Nephron (organoid): Measurements from ENCODE around the gene CPSF2.

ENCODE experiments used
- H3K27ac Mint-ChIP-seq, 3 experiments: 2 replicates each; pipeline ENCODE4 v1.8.0; 2020; ENCODE audit warnings: mixed read lengths in 3 of 3, mild to moderate bottlenecking in 2 of 3, moderate library complexity in 1 of 3
- H3K27me3 Mint-ChIP-seq: 2 replicates; pipeline ENCODE4 v1.8.0; 2021; ENCODE audit warnings: low read depth, mild to moderate bottlenecking, moderate library complexity, mixed read lengths
- H3K36me3 Mint-ChIP-seq: 2 replicates; pipeline ENCODE4 v1.8.0; 2020; ENCODE audit warnings: low read depth, mixed read lengths
- H3K4me1 Mint-ChIP-seq: 2 replicates; pipeline ENCODE4 v1.8.0; 2020; ENCODE audit warnings: mixed read lengths
- H3K4me3 Mint-ChIP-seq, 3 experiments: 2 replicates each; pipeline ENCODE4 v1.8.0; 2020; ENCODE audit warnings: mild to moderate bottlenecking in 3 of 3, mixed read lengths in 3 of 3, moderate library complexity in 2 of 3
- H3K9me3 Mint-ChIP-seq: 2 replicates; pipeline ENCODE4 v1.8.0; 2020; ENCODE audit warnings: mixed read lengths
- TF ChIP-seq, protein P1 (sequence below), 3 experiments: fragments of 200-600 bp; sonication (generic); IDR thresholded peaks; one replicate each; pipeline ENCODE4 v1.5.0; 2021; ENCODE audit warnings: antibody characterized with exemption in 3 of 3; ENCODE audit not compliant: unreplicated experiment in 3 of 3

Gene CPSF2

DNA sequence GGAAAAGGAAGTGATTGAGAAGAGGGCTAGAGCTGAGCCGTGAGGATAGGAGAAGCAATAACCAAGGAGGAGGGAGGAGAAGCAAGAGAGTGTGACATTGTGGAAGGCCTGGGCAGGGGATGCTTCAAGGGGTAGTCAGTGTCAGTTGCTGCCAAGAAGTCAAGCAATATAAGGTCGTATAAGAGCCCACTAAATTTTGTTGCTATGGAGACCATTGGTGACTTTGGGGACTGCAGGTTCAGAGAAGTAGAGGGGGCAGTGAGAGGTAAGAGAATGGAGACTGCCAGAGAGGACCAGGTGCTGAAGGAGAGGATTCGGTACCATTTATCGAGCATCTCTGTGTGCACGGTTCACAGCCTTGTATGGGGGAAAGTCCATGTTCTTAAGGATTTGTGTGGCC is 12.3 kb upstream of the CPSF2 start:
- TF ChIP-seq, protein P1, sequence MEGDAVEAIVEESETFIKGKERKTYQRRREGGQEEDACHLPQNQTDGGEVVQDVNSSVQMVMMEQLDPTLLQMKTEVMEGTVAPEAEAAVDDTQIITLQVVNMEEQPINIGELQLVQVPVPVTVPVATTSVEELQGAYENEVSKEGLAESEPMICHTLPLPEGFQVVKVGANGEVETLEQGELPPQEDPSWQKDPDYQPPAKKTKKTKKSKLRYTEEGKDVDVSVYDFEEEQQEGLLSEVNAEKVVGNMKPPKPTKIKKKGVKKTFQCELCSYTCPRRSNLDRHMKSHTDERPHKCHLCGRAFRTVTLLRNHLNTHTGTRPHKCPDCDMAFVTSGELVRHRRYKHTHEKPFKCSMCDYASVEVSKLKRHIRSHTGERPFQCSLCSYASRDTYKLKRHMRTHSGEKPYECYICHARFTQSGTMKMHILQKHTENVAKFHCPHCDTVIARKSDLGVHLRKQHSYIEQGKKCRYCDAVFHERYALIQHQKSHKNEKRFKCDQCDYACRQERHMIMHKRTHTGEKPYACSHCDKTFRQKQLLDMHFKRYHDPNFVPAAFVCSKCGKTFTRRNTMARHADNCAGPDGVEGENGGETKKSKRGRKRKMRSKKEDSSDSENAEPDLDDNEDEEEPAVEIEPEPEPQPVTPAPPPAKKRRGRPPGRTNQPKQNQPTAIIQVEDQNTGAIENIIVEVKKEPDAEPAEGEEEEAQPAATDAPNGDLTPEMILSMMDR (IDR thresholded peaks at IDR 0.05; ENCODE audit: unreplicated experiment in 3 of 3), result no peak
- H3K4me3 Mint-ChIP-seq, result no peak overlapping the region
- H3K27me3 Mint-ChIP-seq, result no peaks in the 10 kb centered on the region
- no peaks in the 10 kb centered on the region for H3K36me3 Mint-ChIP-seq
- no peak overlapping the region for H3K27ac Mint-ChIP-seq
- peaks cover 14% of the 10 kb centered on the region for H3K4me1 Mint-ChIP-seq
- no peaks in the 10 kb centered on the region for H3K9me3 Mint-ChIP-seq

DNA sequence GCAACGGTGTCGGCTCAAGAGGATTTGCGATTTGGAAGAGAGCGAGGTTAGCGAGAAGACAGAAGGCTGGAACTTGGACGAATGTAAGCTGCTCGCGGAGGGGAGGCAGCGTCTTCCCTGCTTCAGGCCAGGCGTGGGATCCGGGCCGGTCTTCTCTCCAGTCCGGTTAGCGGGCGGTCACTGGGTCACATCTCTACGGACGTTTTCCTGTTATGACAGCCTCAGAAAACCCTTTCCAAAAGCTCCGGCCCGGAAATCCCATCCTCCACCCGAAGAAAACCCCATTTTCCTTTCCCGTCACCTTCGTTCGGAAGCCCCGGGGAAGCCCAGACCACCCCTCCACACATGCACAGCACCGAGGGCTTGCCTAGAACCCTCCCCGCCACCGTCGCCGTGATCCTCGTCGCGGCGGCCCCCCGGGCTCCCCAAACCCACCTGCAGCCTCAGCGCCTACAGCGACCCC is 531 bp upstream of the CPSF2 start:
- Mint-ChIP-seq H3K27ac (peak overlapping the region; percentile 99 to 100 (median 100)), H3K4me1 (peaks cover 25% of the 10 kb centered on the region), H3K27me3 (no peaks in the 10 kb centered on the region), H3K36me3 (peaks cover 29% of the 10 kb centered on the region), H3K4me3 (peak overlapping the region; percentile 96 to 100 (median 100)), H3K9me3 (no peaks in the 10 kb centered on the region)
- TF ChIP-seq, protein P1 (IDR thresholded peaks at IDR 0.05; ENCODE audit: unreplicated experiment in 3 of 3), result no peak

DNA sequence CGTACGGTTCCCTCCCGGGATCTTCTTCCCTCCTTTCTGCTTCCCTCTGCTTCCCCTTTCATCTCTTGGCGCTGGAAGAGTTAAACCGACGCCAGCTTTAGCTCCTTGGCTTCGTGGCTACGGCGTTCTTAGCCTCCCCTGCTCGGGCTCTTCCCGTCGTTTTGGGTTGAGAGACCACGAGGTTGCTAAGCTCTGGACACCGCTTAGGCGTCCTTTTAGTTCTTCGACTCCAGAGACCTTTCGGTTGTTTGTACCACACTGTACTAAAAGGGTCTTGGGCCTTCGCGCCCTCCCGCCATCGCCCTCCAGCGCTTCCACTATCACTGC is 545 bp downstream of the CPSF2 start:
- Mint-ChIP-seq H3K27me3 (no peaks in the 10 kb centered on the region), H3K36me3 (peaks cover 29% of the 10 kb centered on the region), H3K4me1 (peaks cover 25% of the 10 kb centered on the region), H3K4me3 (peak overlapping the region; percentile 96 to 100 (median 100)), H3K9me3 (no peaks in the 10 kb centered on the region), H3K27ac (peak overlapping the region; percentile 99 to 100 (median 100))
- TF ChIP-seq, protein P1 (IDR thresholded peaks at IDR 0.05; ENCODE audit: unreplicated experiment in 3 of 3), result no peak

DNA sequence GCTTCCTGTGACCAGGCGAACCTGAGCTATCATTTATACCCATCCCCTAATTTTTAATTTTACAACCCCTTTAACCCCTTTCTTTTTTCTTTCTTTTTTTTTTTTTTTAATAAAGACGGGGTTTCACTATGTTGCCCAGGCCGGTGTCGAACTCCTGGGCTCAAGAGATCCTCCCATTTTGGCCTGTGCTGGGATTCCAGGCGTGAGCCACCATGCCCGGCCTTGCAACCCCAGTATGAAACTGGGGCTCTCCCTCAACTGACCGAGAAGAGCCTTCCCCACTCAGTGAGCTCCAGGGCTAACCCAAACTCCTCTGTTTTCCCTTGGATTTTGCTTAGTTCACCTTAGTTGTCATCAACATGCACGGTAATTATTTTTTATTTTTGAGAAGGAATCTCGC is 992 bp downstream of the CPSF2 start:
- peak overlapping the region; percentile 99 to 100 (median 100) for H3K27ac Mint-ChIP-seq
- TF ChIP-seq, protein P1 (IDR thresholded peaks at IDR 0.05; ENCODE audit: unreplicated experiment in 3 of 3), result no peak
- H3K4me1 Mint-ChIP-seq, result peaks cover 25% of the 10 kb centered on the region

DNA sequence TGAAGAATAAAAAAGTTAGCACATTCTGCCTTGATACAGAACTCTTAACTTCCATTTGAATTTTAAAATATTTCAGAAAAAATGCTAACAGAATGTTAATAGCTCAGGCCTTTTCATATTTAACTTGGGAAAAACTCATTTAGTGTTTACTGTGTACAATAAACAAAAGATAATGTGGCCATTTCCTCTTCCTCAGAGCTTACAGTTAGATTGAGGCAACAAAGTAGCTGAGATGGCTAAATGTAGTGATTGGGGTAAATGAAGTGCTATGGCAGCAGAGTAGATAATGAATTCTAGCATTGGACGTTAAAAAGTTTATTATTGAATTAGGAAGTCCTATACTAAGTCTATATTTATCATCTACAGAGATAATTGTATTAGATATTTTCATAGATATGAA is 12.7 kb downstream of the CPSF2 start:
- no peak overlapping the region for H3K4me3 Mint-ChIP-seq
- H3K9me3 Mint-ChIP-seq, result no peaks in the 10 kb centered on the region
- no peaks in the 10 kb centered on the region for H3K27me3 Mint-ChIP-seq
- TF ChIP-seq, protein P1 (IDR thresholded peaks at IDR 0.05; ENCODE audit: unreplicated experiment in 3 of 3), result no peak
- H3K36me3 Mint-ChIP-seq, result peaks cover 53% of the 10 kb centered on the region
- no peaks in the 10 kb centered on the region for H3K4me1 Mint-ChIP-seq
- no peak overlapping the region for H3K27ac Mint-ChIP-seq

More for the DNA sequence above, 992 bp downstream of the CPSF2 start:
- Mint-ChIP-seq H3K4me3 (peak overlapping the region; percentile 96 to 100 (median 100)), H3K9me3 (no peaks in the 10 kb centered on the region), H3K27me3 (no peaks in the 10 kb centered on the region), H3K36me3 (peaks cover 33% of the 10 kb centered on the region)

DNA sequence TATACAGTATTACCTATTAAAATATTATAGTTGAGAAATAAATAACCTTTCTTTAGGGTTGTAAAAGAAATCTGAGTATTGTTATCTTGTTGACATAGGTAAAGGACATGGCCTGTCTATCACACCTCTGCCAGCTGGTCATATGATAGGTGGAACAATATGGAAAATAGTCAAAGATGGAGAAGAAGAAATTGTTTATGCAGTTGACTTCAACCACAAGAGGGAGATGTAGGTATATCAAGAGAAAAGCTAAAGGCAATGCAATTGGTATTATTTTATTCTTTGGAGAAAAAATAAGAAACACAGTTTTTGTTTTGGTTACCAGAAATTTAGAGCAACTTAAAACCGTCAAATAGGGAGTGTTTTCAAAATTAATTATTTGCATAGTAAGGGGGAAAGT is 13.5 kb downstream of the CPSF2 start:
- H3K27ac Mint-ChIP-seq, result no peak overlapping the region
- H3K9me3 Mint-ChIP-seq, result no peaks in the 10 kb centered on the region
- no peaks in the 10 kb centered on the region for H3K27me3 Mint-ChIP-seq
- H3K4me3 Mint-ChIP-seq, result no peak overlapping the region
- no peaks in the 10 kb centered on the region for H3K4me1 Mint-ChIP-seq
- H3K36me3 Mint-ChIP-seq, result peaks cover 48% of the 10 kb centered on the region
- TF ChIP-seq, protein P1 (IDR thresholded peaks at IDR 0.05; ENCODE audit: unreplicated experiment in 3 of 3), result peak; percentile 51 to 69 (median 63)
